Pancreas (tissue), 10 donors: Measurements from ENCODE around the gene G6PC2. TPM values are rescaled to one million over a fixed set of nuclear protein-coding genes. Genes with fewer than 3 reads are reported as not detected.

ENCODE experiments used
- ATAC-seq, 4 donors: fragments of 200-7000 bp; cut with Tn5 transposase; one replicate each; pipeline versions ENCODE4 v1.8.0 to v1.9.1; 2020; ENCODE audit warnings: mild to moderate bottlenecking in 4 of 4, moderate library complexity in 4 of 4
- DNase-seq, 6 donors: peaks; one replicate each; pipeline ENCODE4 v3.0.0-alpha.2; 2020
- FAIRE-seq: peaks from 2 replicates; lab custom pipeline; 2012; peaks lifted over from hg19 to GRCh38; lab: Jason Lieb, UNC
- H3K27ac ChIP-seq, 4 donors: fragments of 200-600 bp; sonication (generic); 1 replicate in 3 of 4; 2 replicates in 1 of 4; pipeline versions ENCODE4 v1.5.0 to v1.8.0; 2020
- H3K27me3 ChIP-seq, 4 donors: fragments of 200-600 bp; one replicate each; pipeline ENCODE4 v1.8.0; 2021
- H3K36me3 ChIP-seq, 3 donors: fragments of 200-600 bp; sonication (generic) in 1 of 3; one replicate each; pipeline versions ENCODE4 v1.5.0 to v1.8.0; 2020 to 2021
- H3K4me1 ChIP-seq, 3 donors: fragments of 200-600 bp; one replicate each; pipeline ENCODE4 v1.8.0; 2021
- H3K4me3 ChIP-seq, 4 donors: fragments of 200-600 bp; sonication (generic) in 2 of 4; one replicate each; pipeline versions ENCODE4 v1.5.0 to v1.8.0; 2020 to 2021
- H3K9me3 ChIP-seq, 4 donors: fragments of 200-600 bp; one replicate each; pipeline ENCODE4 v1.8.0; 2021
- WGBS, 2 donors: extraction: QIAGEN DNeasy Blood & Tissue Kit; methylation state at CpG; one replicate each; pipeline ENCODE4 v1.1.7; 2013; 5-methylcytosine and 5-hydroxymethylcytosine counted together
- intact Hi-C, 3 donors: fragments of 100-400 bp; cut with DNase I; formaldehyde crosslinking; loops; one replicate each; pipeline versions ENCODE4 v1.11.1 to v1.14.2; 2022
- polyA plus RNA-seq, 2 donors: library from polyadenylated mRNA; stranded (reverse); fragments of 200-250 nt; gene quantifications; one replicate each; pipeline ENCODE4 v1.2.3, GENCODE V29; 2013
- total RNA-seq, 6 donors: library from RNA; stranded (reverse); fragmentation: NEBNext Ultra II Directional in 4 of 6; extraction: Animal tissue kit (Norgen Biotek cat#: 25700) in 4 of 6; gene quantifications; one replicate each; pipeline versions ENCODE4 v1.2.1 to v1.2.4, GENCODE V29; 2021 to 2023
- TF ChIP-seq, protein P1 (sequence below), 4 donors: fragments of 200-600 bp; sonication (generic) in 3 of 4; IDR thresholded peaks; one replicate each; pipeline versions ENCODE4 v1.5.0 to v1.8.0; 2021; ENCODE audit warnings: antibody characterized with exemption in 4 of 4
- donor health status: healthy with polysubstance abuse.
- donor health status: DM: no; HTN: no; CAD: no; lungs with moderate emphysema.
- donor health status: DM: no; HTN: no; CAD: no.
- donor health status: control.
- donor health status: control.
- donor health status: Bipolar disorder and iron deficiency.
- donor health status: DM: yes; HTN: yes; CAD: no.
- donor health status: DM: no; HTN: no; CAD: no.
- donor health status: DM: no; HTN: no; CAD: no.
- donor health status: DM: yes; HTN: yes; CAD: no.

Gene G6PC2
- total and polyA plus RNA-seq, 8 donors: 2.2 to 262 (median 18.7) TPM

DNA sequence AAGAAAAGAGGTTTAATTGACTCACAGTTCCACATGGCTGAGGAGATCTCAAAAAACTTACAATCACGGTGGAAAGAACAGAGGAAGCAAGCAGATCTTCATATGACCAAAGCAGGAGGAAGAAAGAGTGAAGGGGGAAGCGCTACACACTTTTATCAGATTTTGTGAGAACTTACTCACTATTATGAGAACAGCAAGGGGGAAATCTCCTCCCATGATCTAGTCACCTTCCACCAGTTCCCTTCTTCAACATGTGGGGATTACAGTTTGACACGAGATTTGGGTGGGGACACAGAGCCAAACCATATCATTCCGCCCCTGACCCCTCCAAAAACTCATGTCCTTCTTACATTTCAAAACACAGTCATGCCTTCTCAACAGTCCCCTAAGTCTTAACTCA is 54.2 kb downstream of the G6PC2 start:
- H3K27me3 ChIP-seq: no peaks in the 10 kb centered on the region
- no peak overlapping the region for H3K27ac ChIP-seq
- H3K9me3 ChIP-seq: no peaks in the 10 kb centered on the region
- H3K4me3 ChIP-seq: no peak overlapping the region
- WGBS, 2 donors: 77 to 78% methylated on average over 4 of the region's 4 CpGs
- ATAC-seq (no peak), DNase-seq (no peak), FAIRE-seq (no peak)
- no peaks in the 10 kb centered on the region for H3K4me1 ChIP-seq
- no peaks in the 10 kb centered on the region for H3K36me3 ChIP-seq
- intact Hi-C loops: no loop called here
- TF ChIP-seq, protein P1, sequence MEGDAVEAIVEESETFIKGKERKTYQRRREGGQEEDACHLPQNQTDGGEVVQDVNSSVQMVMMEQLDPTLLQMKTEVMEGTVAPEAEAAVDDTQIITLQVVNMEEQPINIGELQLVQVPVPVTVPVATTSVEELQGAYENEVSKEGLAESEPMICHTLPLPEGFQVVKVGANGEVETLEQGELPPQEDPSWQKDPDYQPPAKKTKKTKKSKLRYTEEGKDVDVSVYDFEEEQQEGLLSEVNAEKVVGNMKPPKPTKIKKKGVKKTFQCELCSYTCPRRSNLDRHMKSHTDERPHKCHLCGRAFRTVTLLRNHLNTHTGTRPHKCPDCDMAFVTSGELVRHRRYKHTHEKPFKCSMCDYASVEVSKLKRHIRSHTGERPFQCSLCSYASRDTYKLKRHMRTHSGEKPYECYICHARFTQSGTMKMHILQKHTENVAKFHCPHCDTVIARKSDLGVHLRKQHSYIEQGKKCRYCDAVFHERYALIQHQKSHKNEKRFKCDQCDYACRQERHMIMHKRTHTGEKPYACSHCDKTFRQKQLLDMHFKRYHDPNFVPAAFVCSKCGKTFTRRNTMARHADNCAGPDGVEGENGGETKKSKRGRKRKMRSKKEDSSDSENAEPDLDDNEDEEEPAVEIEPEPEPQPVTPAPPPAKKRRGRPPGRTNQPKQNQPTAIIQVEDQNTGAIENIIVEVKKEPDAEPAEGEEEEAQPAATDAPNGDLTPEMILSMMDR (IDR thresholded peaks at IDR 0.05): no peak

DNA sequence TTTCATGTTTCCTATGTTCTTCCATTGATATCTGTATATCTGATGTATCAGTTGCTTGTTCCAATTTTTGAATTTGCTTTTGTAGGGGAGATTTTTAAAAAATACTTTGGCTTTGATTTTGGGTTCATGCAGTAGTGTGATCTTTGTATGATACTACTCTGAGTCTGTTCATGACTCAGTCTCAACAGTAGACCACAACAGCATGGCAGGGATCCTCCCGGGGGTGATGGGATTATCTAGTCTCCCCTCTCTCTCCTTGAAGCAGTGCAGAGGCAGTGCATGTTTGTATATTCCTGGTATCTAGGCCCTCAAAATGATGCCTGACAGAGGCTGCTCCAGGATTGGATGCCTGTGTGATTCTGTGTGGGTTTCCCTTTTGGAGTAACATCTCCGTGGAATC is 55.3 kb downstream of the G6PC2 start:
- no peak overlapping the region for H3K4me3 ChIP-seq
- TF ChIP-seq, protein P1 (IDR thresholded peaks at IDR 0.05): no peak
- no peaks in the 10 kb centered on the region for H3K36me3 ChIP-seq
- DNase-seq (no peak), FAIRE-seq (no peak), ATAC-seq (no peak)
- no peaks in the 10 kb centered on the region for H3K4me1 ChIP-seq
- no peaks in the 10 kb centered on the region for H3K9me3 ChIP-seq
- 83 to 91% methylated on average over 2 of the region's 2 CpGs for WGBS, 2 donors
- H3K27ac ChIP-seq: no peak overlapping the region
- intact Hi-C loops: no loop called here
- H3K27me3 ChIP-seq: no peaks in the 10 kb centered on the region

Other genes with a start within 250 kb of the G6PC2 start
- gene NOSTRIN, start 98.7 kb upstream of the G6PC2 start, total RNA-seq: 10 to 100 TPM; 14.4 to 31.1 (median 21.5) TPM
- gene NOSTRIN, start 98.7 kb upstream of the G6PC2 start, polyA plus RNA-seq: 10 to 100 TPM; 29.6 to 67.3 TPM
- gene SPC25, start 10.9 kb upstream of the G6PC2 start, total RNA-seq: 1 to 10 TPM in 3 of 6 donors, under 1 TPM in 3; 0.14 to 2.5 (median 0.67) TPM
- gene SPC25, start 10.9 kb upstream of the G6PC2 start, polyA plus RNA-seq: 1 to 10 TPM in 1 of 2 donors, under 1 TPM in 1; 0.61 to 4.2 TPM
- gene ABCB11, start 130.0 kb downstream of the G6PC2 start, total RNA-seq: under 1 TPM in 4 of 6 donors, not detected in 2; 0.03 to 0.12 (median 0.08) TPM
- under 1 TPM; 0.02 to 0.04 TPM for gene ABCB11, start 130.0 kb downstream of the G6PC2 start, polyA plus RNA-seq
- 1 to 10 TPM in 2 of 6 donors, under 1 TPM in 3, not detected in 1; 0.12 to 3.4 (median 0.58) TPM for gene DHRS9, start 168.3 kb downstream of the G6PC2 start, total RNA-seq
- gene DHRS9, start 168.3 kb downstream of the G6PC2 start, polyA plus RNA-seq: under 1 TPM; 0.12 to 0.27 TPM